Trophoblast cell (in vitro differentiated cells and primary cell): ENCODE data around the gene CNBD2.
"Not testable (repeated sequence)": the region's sequence is repeated elsewhere in the genome, so short reads cannot be mapped to it uniquely, and the experiment has no call there.

ENCODE experiments used
- DNase-seq, 2 donors: peaks; one replicate each; pipeline ENCODE4 v3.0.0-alpha.2; 2016
- H2AFZ ChIP-seq: 2 replicates; pipeline ENCODE4 v1.6.1; 2013; ENCODE audit warnings: low read length, moderate library complexity, mild to moderate bottlenecking; ENCODE audit not compliant: insufficient read depth, poor library complexity
- H2AK5ac ChIP-seq: 2 replicates; pipeline ENCODE4 v1.6.1; 2013; ENCODE audit warnings: mild to moderate bottlenecking, low read length
- H2BK120ac ChIP-seq: 2 replicates; pipeline ENCODE4 v1.6.1; 2013; ENCODE audit warnings: low read length, mild to moderate bottlenecking, moderate library complexity; ENCODE audit not compliant: insufficient read depth, poor library complexity
- H2BK12ac ChIP-seq: 2 replicates; pipeline ENCODE4 v1.6.1; 2013; ENCODE audit warnings: mild to moderate bottlenecking, low read length, moderate library complexity
- H2BK5ac ChIP-seq: 2 replicates; pipeline ENCODE4 v1.6.1; 2013; ENCODE audit warnings: low read length, low read depth, moderate library complexity, mild to moderate bottlenecking; ENCODE audit not compliant: poor library complexity
- H3K14ac ChIP-seq: 2 replicates; pipeline ENCODE4 v1.6.1; 2013; ENCODE audit warnings: mild to moderate bottlenecking, low read length
- H3K18ac ChIP-seq: 2 replicates; pipeline ENCODE4 v1.6.1; 2013; ENCODE audit warnings: mild to moderate bottlenecking, low read length
- H3K23ac ChIP-seq: 2 replicates; pipeline ENCODE4 v1.6.1; 2013; ENCODE audit warnings: low read length
- H3K27ac ChIP-seq: 2 replicates; pipeline ENCODE4 v1.5.1; 2013; ENCODE audit warnings: low read depth, mild to moderate bottlenecking, inconsistent platforms, low read length, moderate library complexity
- H3K27me3 ChIP-seq: 2 replicates; pipeline ENCODE4 v1.6.1; 2013; ENCODE audit warnings: inconsistent platforms, mild to moderate bottlenecking, low read length, moderate library complexity; ENCODE audit not compliant: insufficient read depth
- H3K36me3 ChIP-seq, 2 experiments: 1 replicate in 1 of 2; 2 replicates in 1 of 2; pipeline ENCODE4 v1.6.1; 2013; ENCODE audit warnings: low read length in 2 of 2, mild to moderate bottlenecking in 2 of 2, moderate library complexity in 1 of 2; ENCODE audit not compliant: insufficient read depth in 2 of 2, control insufficient read depth in 1 of 2
- H3K4ac ChIP-seq: 2 replicates; pipeline ENCODE4 v1.6.1; 2013; ENCODE audit warnings: low read depth, mild to moderate bottlenecking, low read length, moderate library complexity
- H3K4me1 ChIP-seq, 2 experiments: 1 replicate in 1 of 2; 2 replicates in 1 of 2; pipeline ENCODE4 v1.6.1; 2013; ENCODE audit warnings: low read length in 2 of 2, mild to moderate bottlenecking in 2 of 2, moderate library complexity in 1 of 2; ENCODE audit not compliant: insufficient read depth in 2 of 2, control insufficient read depth in 1 of 2
- H3K4me2 ChIP-seq: 2 replicates; pipeline ENCODE4 v1.6.1; 2013; ENCODE audit warnings: inconsistent platforms, mild to moderate bottlenecking, low read length, moderate library complexity
- H3K4me3 ChIP-seq: 2 replicates; pipeline ENCODE4 v1.5.1; 2013; ENCODE audit warnings: mild to moderate bottlenecking, low read depth, low read length, inconsistent platforms
- H3K79me1 ChIP-seq: one replicate; pipeline ENCODE4 v1.6.1; 2013; ENCODE audit warnings: low read length
- H3K79me2 ChIP-seq: 2 replicates; pipeline ENCODE4 v1.6.1; 2013; ENCODE audit warnings: low read length, mild to moderate bottlenecking; ENCODE audit not compliant: control insufficient read depth, insufficient read depth, poor library complexity
- H3K9ac ChIP-seq: 2 replicates; pipeline ENCODE4 v1.6.1; 2013; ENCODE audit warnings: mild to moderate bottlenecking, low read length
- H3K9me3 ChIP-seq: 2 replicates; pipeline ENCODE4 v1.6.1; 2013; ENCODE audit warnings: low read depth, mild to moderate bottlenecking, control low read depth, inconsistent platforms, low read length; ENCODE audit not compliant: insufficient read depth
- H4K12ac ChIP-seq: 2 replicates; pipeline ENCODE4 v1.6.1; 2013; ENCODE audit warnings: low read depth, mild to moderate bottlenecking, low read length, moderate library complexity
- H4K8ac ChIP-seq: 2 replicates; pipeline ENCODE4 v1.6.1; 2013; ENCODE audit warnings: low read depth, mild to moderate bottlenecking, low read length, moderate library complexity
- H4K91ac ChIP-seq: one replicate; pipeline ENCODE4 v1.6.1; 2013; ENCODE audit warnings: low read depth, mild to moderate bottlenecking, low read length, moderate library complexity
- WGBS: extraction: QIAGEN DNeasy Blood & Tissue Kit; methylation state at CpG from one replicate; pipeline ENCODE4 v1.1.7; 2013; ENCODE audit warnings: missing lambda C conversion rate; ENCODE audit not compliant: insufficient read length, insufficient coverage; ENCODE audit errors: extremely low coverage; 5-methylcytosine and 5-hydroxymethylcytosine counted together

The CNBD2 gene

GRCh38 chr20:36017048-36017951, 48.9 kb downstream of the CNBD2 start:
- Histone ChIP-seq H3K36me3 (no peaks in the 10 kb centered on the region), H3K4me1 (no peaks in the 10 kb centered on the region), H3K9me3 (peaks cover 1% of the 10 kb centered on the region), H3K4me3 (no peak overlapping the region), H3K4ac (no peak overlapping the region), H3K79me1 (no peaks in the 10 kb centered on the region), H2AFZ (no peak overlapping the region), H4K91ac (no peak overlapping the region), H2AK5ac (no peak overlapping the region), H3K27me3 (no peaks in the 10 kb centered on the region), H2BK12ac (no peak overlapping the region), H3K9ac (no peak overlapping the region), H3K4me2 (no peak overlapping the region), H3K23ac (no peak overlapping the region), H3K14ac (no peak overlapping the region), H2BK120ac (no peak overlapping the region), H3K18ac (no peak overlapping the region), H3K27ac (no peak overlapping the region), H4K12ac (no peak overlapping the region), H3K79me2 (no peaks in the 10 kb centered on the region), H4K8ac (no peak overlapping the region), H2BK5ac (no peak overlapping the region)
- WGBS: no CpG with 5 or more reads among the region's 11 CpGs
- no peak for DNase-seq

GRCh38 chr20:36018208-36018988, 50.0 kb downstream of the CNBD2 start:
- DNase-seq: no peak
- Histone ChIP-seq H3K4me2 (no peak overlapping the region), H2AK5ac (no peak overlapping the region), H2BK5ac (no peak overlapping the region), H4K8ac (no peak overlapping the region), H4K12ac (no peak overlapping the region), H3K14ac (no peak overlapping the region), H4K91ac (no peak overlapping the region), H3K18ac (no peak overlapping the region), H2AFZ (no peak overlapping the region), H3K79me1 (no peaks in the 10 kb centered on the region), H2BK120ac (no peak overlapping the region), H3K9ac (no peak overlapping the region), H3K36me3 (no peaks in the 10 kb centered on the region), H3K79me2 (no peaks in the 10 kb centered on the region), H3K27me3 (no peaks in the 10 kb centered on the region), H3K4me1 (no peaks in the 10 kb centered on the region), H3K23ac (no peak overlapping the region), H2BK12ac (no peak overlapping the region), H3K4me3 (no peak overlapping the region), H3K4ac (no peak overlapping the region), H3K9me3 (peaks cover 1% of the 10 kb centered on the region), H3K27ac (no peak overlapping the region)
- no CpG with 5 or more reads among the region's 7 CpGs for WGBS

GRCh38 chr20:36026131-36026530, 57.7 kb downstream of the CNBD2 start:
- not testable (repeated sequence) for H3K4ac ChIP-seq, H2AK5ac ChIP-seq, H3K4me3 ChIP-seq, H2BK12ac ChIP-seq, H3K4me1 ChIP-seq, H4K91ac ChIP-seq, H3K9ac ChIP-seq, H3K27ac ChIP-seq, H3K23ac ChIP-seq, DNase-seq, H4K12ac ChIP-seq, H3K4me2 ChIP-seq, H3K36me3 ChIP-seq, H4K8ac ChIP-seq, H3K14ac ChIP-seq, H3K79me2 ChIP-seq, H2BK5ac ChIP-seq, H3K79me1 ChIP-seq, H3K18ac ChIP-seq, H3K9me3 ChIP-seq, H3K27me3 ChIP-seq, H2AFZ ChIP-seq, H2BK120ac ChIP-seq
- no CpG with 5 or more reads among the region's 7 CpGs for WGBS

DNA sequence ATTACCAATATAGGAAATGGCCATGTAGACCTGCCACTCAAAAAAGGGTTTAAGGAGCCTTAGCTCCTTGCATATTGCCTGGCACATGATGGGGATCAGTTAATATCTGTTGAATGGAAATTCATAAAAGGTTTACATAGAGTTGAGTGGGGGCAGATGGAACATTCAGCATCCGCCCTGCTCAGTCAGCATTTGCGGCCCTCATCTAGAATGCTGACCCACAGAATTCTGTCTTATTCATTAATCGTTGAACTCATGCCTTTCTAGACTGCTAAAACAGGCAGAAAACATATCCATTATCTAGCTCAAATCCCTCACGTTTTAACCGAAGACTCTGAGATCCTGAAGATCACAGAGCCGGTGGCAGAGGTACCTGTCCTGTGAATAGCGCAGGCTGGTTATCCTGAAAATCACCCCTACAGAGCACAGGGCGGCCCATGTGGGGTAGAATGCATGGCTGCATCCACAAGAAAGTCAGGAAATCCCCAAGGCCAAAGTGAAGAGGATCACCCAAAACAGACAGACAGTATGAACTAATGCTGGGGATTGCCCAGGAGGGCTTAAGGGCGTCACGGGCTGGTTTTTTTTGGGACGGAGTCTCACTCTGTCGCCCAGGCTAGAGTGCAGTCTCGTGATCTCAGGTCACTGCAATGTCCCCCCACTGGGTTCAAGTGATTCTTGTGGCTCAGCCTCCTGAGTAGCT, 59.9 kb downstream of the CNBD2 start:
- no peaks in the 10 kb centered on the region for H3K79me2 ChIP-seq
- H3K4me2 ChIP-seq: no peak overlapping the region
- no peak overlapping the region for H3K4ac ChIP-seq
- no peak overlapping the region for H2AK5ac ChIP-seq
- H2BK5ac ChIP-seq: no peak overlapping the region
- H3K4me1 ChIP-seq: no peaks in the 10 kb centered on the region
- H4K12ac ChIP-seq: no peak overlapping the region
- H3K79me1 ChIP-seq: no peaks in the 10 kb centered on the region
- no peak for DNase-seq
- no peak overlapping the region for H3K23ac ChIP-seq
- H3K27ac ChIP-seq: no peak overlapping the region
- H3K36me3 ChIP-seq: no peaks in the 10 kb centered on the region
- no peak overlapping the region for H4K8ac ChIP-seq
- no peaks in the 10 kb centered on the region for H3K9me3 ChIP-seq
- no peak overlapping the region for H3K9ac ChIP-seq
- no peaks in the 10 kb centered on the region for H3K27me3 ChIP-seq
- H2BK12ac ChIP-seq: no peak overlapping the region
- no CpG with 5 or more reads among the region's 13 CpGs for WGBS
- no peak overlapping the region for H2AFZ ChIP-seq
- no peak overlapping the region for H3K4me3 ChIP-seq
- no peak overlapping the region for H3K14ac ChIP-seq
- no peak overlapping the region for H4K91ac ChIP-seq
- H3K18ac ChIP-seq: no peak overlapping the region
- no peak overlapping the region for H2BK120ac ChIP-seq
